ENCODE data around the gene SAMD4A. TPM values are rescaled to one million over a fixed set of nuclear protein-coding genes. Genes with fewer than 3 reads are reported as not detected.

The SAMD4A gene
- total and polyA plus RNA-seq, 12 donors = 14.0 to 284 (median 191) TPM

- TF ChIP-seq CTCF (IDR thresholded peaks at IDR 0.05) = no peak
- Histone ChIP-seq H3K27ac (peak overlapping the region in 8 of 10 donors; percentile 35 to 96 (median 58)), H3K27me3 (no peaks in the 10 kb centered on the region), H3K9me3 (no peaks in the 10 kb centered on the region), H3K4me1 (peaks cover 17 to 86% (median 57%) of the 10 kb centered on the region in 9 donors), H3K4me3 (no peak overlapping the region), H3K36me3 (no peaks in the 10 kb centered on the region)
- WGBS, 2 donors = 62 to 78% methylated on average over 2 of the region's 2 CpGs
- intact Hi-C loops (cut with DNase I) = loop anchor here (1.0 to 10.0 kb wide), 11 partner anchors 44 to 127 kb away; partner anchors contain the start of gene SAMD4A (in 3 of the 10)
- ATAC-seq (no peak), DNase-seq (no peak)
Observed at GRCh38 chr14:54690887-54691286, 124.0 kb downstream of the SAMD4A start.

GRCh38 chr14:54691525-54692283 is 124.8 kb downstream of the SAMD4A start:
- Histone ChIP-seq H3K4me1 (peaks cover 11 to 86% (median 52%) of the 10 kb centered on the region in 9 donors), H3K4me3 (no peak overlapping the region), H3K36me3 (no peaks in the 10 kb centered on the region), H3K27me3 (no peaks in the 10 kb centered on the region), H3K9me3 (no peaks in the 10 kb centered on the region), H3K27ac (peak overlapping the region in 9 of 10 donors; percentile 14 to 96 (median 75))
- WGBS, 2 donors = 21 to 29% methylated on average over 5 of the region's 5 CpGs
- peak; percentile 83 to 95 (median 91) for TF ChIP-seq CTCF (IDR thresholded peaks at IDR 0.05)
- peak; percentile 71 to 88 (median 82) for ATAC-seq
- DNase-seq = peak; percentile 70 to 85
- intact Hi-C loops (cut with DNase I) = loop anchor here (1.0 to 10.0 kb wide), 11 partner anchors 44 to 127 kb away; partner anchors contain the start of gene SAMD4A (in 3 of the 10)

GRCh38 chr14:54692284-54692772 is 125.4 kb downstream of the SAMD4A start:
- intact Hi-C loops (cut with DNase I) = loop anchor here in 9 of 10 donors (5.0 to 10.0 kb wide), 5 partner anchors 45 to 125 kb away; partner anchors contain the start of gene SAMD4A (in 2 of the 9)
- no peak for DNase-seq

More at GRCh38 chr14:54692284-54692772, 125.4 kb downstream of the SAMD4A start:
- ATAC-seq = peak in 3 of 8 donors; percentile 5 to 13 (median 12)
- no peak overlapping the region for H3K4me3 ChIP-seq
- no peak for TF ChIP-seq CTCF (IDR thresholded peaks at IDR 0.05)
- 42 to 58% methylated on average over 6 of the region's 6 CpGs for WGBS, 2 donors
- peaks cover 6 to 86% (median 52%) of the 10 kb centered on the region in 9 donors for H3K4me1 ChIP-seq
- H3K27me3 ChIP-seq = no peaks in the 10 kb centered on the region
- H3K9me3 ChIP-seq = no peaks in the 10 kb centered on the region
- H3K36me3 ChIP-seq = no peaks in the 10 kb centered on the region
- H3K27ac ChIP-seq = peak overlapping the region in 9 of 10 donors; percentile 14 to 96 (median 75)

Data from heart right ventricle (tissue), 16 donors.